Nephron (organoid): ENCODE data around the gene PELI2.

ENCODE experiments used
- H3K27ac Mint-ChIP-seq, 3 experiments: 2 replicates each; pipeline ENCODE4 v1.8.0; 2020; ENCODE audit warnings: mixed read lengths in 3 of 3, mild to moderate bottlenecking in 2 of 3, moderate library complexity in 1 of 3
- H3K27me3 Mint-ChIP-seq: 2 replicates; pipeline ENCODE4 v1.8.0; 2021; ENCODE audit warnings: low read depth, mild to moderate bottlenecking, moderate library complexity, mixed read lengths
- H3K36me3 Mint-ChIP-seq: 2 replicates; pipeline ENCODE4 v1.8.0; 2020; ENCODE audit warnings: low read depth, mixed read lengths
- H3K4me1 Mint-ChIP-seq: 2 replicates; pipeline ENCODE4 v1.8.0; 2020; ENCODE audit warnings: mixed read lengths
- H3K4me3 Mint-ChIP-seq, 3 experiments: 2 replicates each; pipeline ENCODE4 v1.8.0; 2020; ENCODE audit warnings: mild to moderate bottlenecking in 3 of 3, mixed read lengths in 3 of 3, moderate library complexity in 2 of 3
- H3K9me3 Mint-ChIP-seq: 2 replicates; pipeline ENCODE4 v1.8.0; 2020; ENCODE audit warnings: mixed read lengths
- CTCF ChIP-seq, 3 experiments: fragments of 200-600 bp; sonication (generic); IDR thresholded peaks; one replicate each; pipeline ENCODE4 v1.5.0; 2021; ENCODE audit warnings: antibody characterized with exemption in 3 of 3; ENCODE audit not compliant: unreplicated experiment in 3 of 3

PELI2 gene

GRCh38 chr14:56212521-56212920 lies 94.3 kb downstream of the PELI2 start:
- Mint-ChIP-seq H3K9me3 (no peaks in the 10 kb centered on the region), H3K27ac (no peak overlapping the region)

GRCh38 chr14:56213306-56213705 lies 95.1 kb downstream of the PELI2 start:
- Mint-ChIP-seq H3K4me3 (no peak overlapping the region), H3K9me3 (no peaks in the 10 kb centered on the region), H3K4me1 (peaks cover 21% of the 10 kb centered on the region), H3K27me3 (no peaks in the 10 kb centered on the region), H3K36me3 (no peaks in the 10 kb centered on the region), H3K27ac (peak overlapping the region in 1 of 3 experiments; percentile 14)
- no peak for TF ChIP-seq CTCF (IDR thresholded peaks at IDR 0.05; ENCODE audit: unreplicated experiment in 3 of 3)

More at GRCh38 chr14:56212521-56212920, 94.3 kb downstream of the PELI2 start:
- Mint-ChIP-seq H3K4me1 (peaks cover 21% of the 10 kb centered on the region), H3K4me3 (no peak overlapping the region), H3K27me3 (no peaks in the 10 kb centered on the region), H3K36me3 (no peaks in the 10 kb centered on the region)
- TF ChIP-seq CTCF (IDR thresholded peaks at IDR 0.05; ENCODE audit: unreplicated experiment in 3 of 3): no peak

- Mint-ChIP-seq H3K27ac (no peak overlapping the region), H3K4me1 (peaks cover 24% of the 10 kb centered on the region), H3K9me3 (no peaks in the 10 kb centered on the region), H3K27me3 (no peaks in the 10 kb centered on the region), H3K36me3 (no peaks in the 10 kb centered on the region), H3K4me3 (no peak overlapping the region)
- TF ChIP-seq CTCF (IDR thresholded peaks at IDR 0.05; ENCODE audit: unreplicated experiment in 3 of 3): no peak
Observed at GRCh38 chr14:56215180-56215579, 97.0 kb downstream of the PELI2 start.

GRCh38 chr14:56216626-56217379 lies 98.6 kb downstream of the PELI2 start:
- Mint-ChIP-seq H3K36me3 (no peaks in the 10 kb centered on the region), H3K9me3 (no peaks in the 10 kb centered on the region), H3K27me3 (no peaks in the 10 kb centered on the region), H3K27ac (peak overlapping the region in 2 of 3 experiments; percentile 36 to 51), H3K4me3 (no peak overlapping the region), H3K4me1 (peaks cover 32% of the 10 kb centered on the region)
- no peak for TF ChIP-seq CTCF (IDR thresholded peaks at IDR 0.05; ENCODE audit: unreplicated experiment in 3 of 3)

GRCh38 chr14:56217380-56218045 lies 99.3 kb downstream of the PELI2 start:
- no peaks in the 10 kb centered on the region for H3K9me3 Mint-ChIP-seq
- peaks cover 30% of the 10 kb centered on the region for H3K4me1 Mint-ChIP-seq
- H3K36me3 Mint-ChIP-seq: no peaks in the 10 kb centered on the region
- no peak overlapping the region for H3K4me3 Mint-ChIP-seq
- TF ChIP-seq CTCF (IDR thresholded peaks at IDR 0.05; ENCODE audit: unreplicated experiment in 3 of 3): no peak
- no peaks in the 10 kb centered on the region for H3K27me3 Mint-ChIP-seq
- peak overlapping the region in 2 of 3 experiments; percentile 36 to 51 for H3K27ac Mint-ChIP-seq
